HEK293 (cell line): ENCODE measurements around the gene ANKH.

ENCODE experiments used
- CTCF ChIA-PET: fragments of 350-600 bp; formaldehyde crosslinking; extraction: SDS; loops from one replicate; lab custom pipeline; 2021; ENCODE audit warnings: antibody characterized with exemption; lab: Yijun Ruan, JAX
- POLR2A ChIA-PET: fragments of 300-600 bp; formaldehyde crosslinking; extraction: SDS; loops from one replicate; lab custom pipeline; 2020; ENCODE audit warnings: antibody characterized with exemption, inconsistent platforms; lab: Yijun Ruan, JAX
- H3K27ac ChIP-seq: fragments of 200-500 bp; sonication (Bioruptor generic); 2 replicates; pipeline ENCODE4 v1.5.1; 2014; ENCODE audit warnings: low read depth, low read length, control low read depth, inconsistent platforms; ENCODE audit errors: extremely low read depth
- H3K36me3 ChIP-seq, 2 experiments: fragments of 200-500 bp in 1 of 2; sonication (Bioruptor generic) in 1 of 2; 1 replicate in 1 of 2; 2 replicates in 1 of 2; pipeline ENCODE4 v1.5.1; 2014 to 2017; ENCODE audit warnings: inconsistent platforms in 2 of 2, low read length in 2 of 2; ENCODE audit not compliant: control insufficient read depth in 2 of 2, insufficient read depth in 1 of 2
- H3K4me1 ChIP-seq: fragments of 200-500 bp; sonication (Bioruptor generic); 2 replicates; pipeline ENCODE4 v1.5.1; 2014; ENCODE audit warnings: mild to moderate bottlenecking, low read length, inconsistent platforms; ENCODE audit not compliant: control insufficient read depth, insufficient read depth
- H3K4me3 ChIP-seq: 2 replicates; pipeline ENCODE4 v1.5.1; 2011; ENCODE audit warnings: low read depth, mild to moderate bottlenecking, control low read depth, low read length, moderate library complexity
- H3K9me3 ChIP-seq: fragments of 200-500 bp; sonication (Bioruptor generic); 2 replicates; pipeline ENCODE4 v1.5.1; 2014; ENCODE audit warnings: low read depth, low read length, inconsistent platforms; ENCODE audit not compliant: control insufficient read depth, insufficient read depth
- AEBP2 ChIP-seq: fragments of 450-650 bp; formaldehyde crosslinking; IDR thresholded peaks from 2 replicates; pipeline ENCODE4 v1.5.1; 2016; ENCODE audit warnings: missing biosample characterization, missing genetic modification characterization, borderline replicate concordance
- KLF9 ChIP-seq: fragments of 450-650 bp; formaldehyde crosslinking; IDR thresholded peaks from 2 replicates; pipeline ENCODE4 v1.5.1; 2016; ENCODE audit warnings: missing biosample characterization, missing genetic modification characterization, low read depth
- PRDM6 ChIP-seq: fragments of 450-650 bp; formaldehyde crosslinking; IDR thresholded peaks from 2 replicates; pipeline ENCODE4 v1.5.1; 2017; ENCODE audit warnings: missing biosample characterization, missing genetic modification characterization
- REPIN1 ChIP-seq: fragments of 450-650 bp; formaldehyde crosslinking; IDR thresholded peaks from 2 replicates; pipeline ENCODE4 v1.5.1; 2017; ENCODE audit warnings: missing biosample characterization, missing genetic modification characterization, low read depth
- SP7 ChIP-seq: fragments of 450-650 bp; formaldehyde crosslinking; IDR thresholded peaks from 2 replicates; pipeline ENCODE4 v1.5.1; 2016; ENCODE audit warnings: missing biosample characterization, missing genetic modification characterization
- WT1 ChIP-seq: fragments of 450-650 bp; formaldehyde crosslinking; IDR thresholded peaks from 2 replicates; pipeline ENCODE4 v1.5.1; 2016; ENCODE audit warnings: missing biosample characterization, missing genetic modification characterization
- ZBTB21 ChIP-seq: fragments of 450-650 bp; formaldehyde crosslinking; IDR thresholded peaks from 2 replicates; pipeline ENCODE4 v1.5.1; 2017; ENCODE audit warnings: missing biosample characterization, missing genetic modification characterization
- ZEB2 ChIP-seq: fragments of 450-650 bp; formaldehyde crosslinking; IDR thresholded peaks from 2 replicates; pipeline ENCODE4 v1.5.1; 2016; ENCODE audit warnings: missing biosample characterization, missing genetic modification characterization
- ZFP69B ChIP-seq: fragments of 450-650 bp; formaldehyde crosslinking; IDR thresholded peaks from 2 replicates; pipeline ENCODE4 v1.5.1; 2016; ENCODE audit warnings: missing biosample characterization, missing genetic modification characterization
- ZIC2 ChIP-seq: fragments of 450-650 bp; formaldehyde crosslinking; IDR thresholded peaks from 2 replicates; pipeline ENCODE4 v1.5.1; 2016; ENCODE audit warnings: missing biosample characterization, missing genetic modification characterization
- ZNF132 ChIP-seq: fragments of 450-650 bp; formaldehyde crosslinking; IDR thresholded peaks from 2 replicates; pipeline ENCODE4 v1.5.1; 2017; ENCODE audit warnings: missing biosample characterization, missing genetic modification characterization, borderline replicate concordance
- ZNF157 ChIP-seq: fragments of 450-650 bp; formaldehyde crosslinking; IDR thresholded peaks from 2 replicates; pipeline ENCODE4 v1.5.1; 2016; ENCODE audit warnings: missing biosample characterization, missing genetic modification characterization
- ZNF16 ChIP-seq: fragments of 450-650 bp; formaldehyde crosslinking; IDR thresholded peaks from 2 replicates; pipeline ENCODE4 v1.5.1; 2016; ENCODE audit warnings: low read depth, missing biosample characterization, missing genetic modification characterization
- ZNF19 ChIP-seq: fragments of 450-650 bp; formaldehyde crosslinking; IDR thresholded peaks from 2 replicates; pipeline ENCODE4; 2016; ENCODE audit warnings: missing biosample characterization, missing genetic modification characterization, low read depth
- ZNF221 ChIP-seq: fragments of 450-650 bp; formaldehyde crosslinking; IDR thresholded peaks from 2 replicates; pipeline ENCODE4 v1.5.1; 2017; ENCODE audit warnings: missing biosample characterization, missing genetic modification characterization, borderline replicate concordance
- ZNF274 ChIP-seq, 2 experiments: fragments of 200-500 bp in 1 of 2; fragments of 450-650 bp in 1 of 2; sonication (Bioruptor generic) in 1 of 2; formaldehyde crosslinking in 1 of 2; IDR thresholded peaks; 2 replicates each; pipeline versions ENCODE4 v1.5.1 to v1.6.1; 2014 to 2016; ENCODE audit warnings: borderline replicate concordance in 1 of 2, inconsistent platforms in 1 of 2, low read length in 1 of 2, missing biosample characterization in 1 of 2, missing genetic modification characterization in 1 of 2
- ZNF280C ChIP-seq: fragments of 450-650 bp; formaldehyde crosslinking; IDR thresholded peaks from 2 replicates; pipeline ENCODE4 v1.5.1; 2016; ENCODE audit warnings: missing biosample characterization, missing genetic modification characterization
- ZNF311 ChIP-seq: fragments of 450-650 bp; formaldehyde crosslinking; IDR thresholded peaks from 2 replicates; pipeline ENCODE4 v1.5.1; 2017; ENCODE audit warnings: missing biosample characterization, missing genetic modification characterization, borderline replicate concordance
- ZNF37A ChIP-seq: fragments of 450-650 bp; IDR thresholded peaks from 2 replicates; pipeline ENCODE4 v1.5.1; 2018; ENCODE audit warnings: missing biosample characterization, missing genetic modification characterization
- ZNF391 ChIP-seq: fragments of 450-650 bp; formaldehyde crosslinking; IDR thresholded peaks from 2 replicates; pipeline ENCODE4 v1.5.1; 2016; ENCODE audit warnings: low read depth, missing biosample characterization, missing genetic modification characterization, borderline replicate concordance
- ZNF623 ChIP-seq: fragments of 450-650 bp; formaldehyde crosslinking; IDR thresholded peaks from 2 replicates; pipeline ENCODE4 v1.5.1; 2016; ENCODE audit warnings: missing biosample characterization, missing genetic modification characterization
- ZNF658 ChIP-seq: fragments of 450-650 bp; formaldehyde crosslinking; IDR thresholded peaks from 2 replicates; pipeline ENCODE4; 2016; ENCODE audit warnings: missing biosample characterization, missing genetic modification characterization
- ZNF692 ChIP-seq: fragments of 450-650 bp; formaldehyde crosslinking; IDR thresholded peaks from 2 replicates; pipeline ENCODE4 v1.5.1; 2016; ENCODE audit warnings: missing biosample characterization, missing genetic modification characterization

ANKH gene

GRCh38 chr5:14735944-14736343, 135.6 kb downstream of the ANKH start (continued):
- TF ChIP-seq ZNF274 (IDR thresholded peaks at IDR 0.05; ENCODE audit: low read length) = no peak
- no peak for TF ChIP-seq ZNF274 (tag by site-specific recombination; IDR thresholded peaks at IDR 0.05; ENCODE audit: borderline replicate concordance)
- TF ChIP-seq ZBTB21 (tag by site-specific recombination) = no peak
- TF ChIP-seq ZNF157 (tag by site-specific recombination) = no peak
- no peak for TF ChIP-seq WT1 (tag by site-specific recombination)
- no peak for TF ChIP-seq ZNF132 (tag by site-specific recombination)
- TF ChIP-seq AEBP2 (tag by site-specific recombination) = no peak
- no peak for TF ChIP-seq ZIC2 (tag by site-specific recombination)

GRCh38 chr5:14734396-14734795, 137.2 kb downstream of the ANKH start:
- Histone ChIP-seq H3K27ac (no peak overlapping the region), H3K4me3 (no peak overlapping the region), H3K9me3 (no peaks in the 10 kb centered on the region), H3K36me3 (peaks cover 0 to 4% of the 10 kb centered on the region in 2 experiments; a peak in 2 of 3 replicates), H3K4me1 (no peaks in the 10 kb centered on the region)
- POLR2A ChIA-PET = no interaction called here
- CTCF ChIA-PET = no interaction called here
- no peak for TF ChIP-seq ZEB2 (tag by site-specific recombination)
- TF ChIP-seq ZNF623 (tag by site-specific recombination) = no peak
- no peak for TF ChIP-seq KLF9 (tag by site-specific recombination)
- TF ChIP-seq ZNF37A (tag by site-specific recombination) = no peak
- TF ChIP-seq PRDM6 (tag by site-specific recombination) = no peak
- TF ChIP-seq ZNF692 (tag by site-specific recombination) = 0 out of 2 replicates have a peak, but pooled peaks have one; percentile 42
- 0 out of 2 replicates have a peak, but pooled peaks have one; percentile 40 for TF ChIP-seq ZFP69B (tag by site-specific recombination)
- no peak for TF ChIP-seq ZNF221
- no peak for TF ChIP-seq ZNF658 (tag by site-specific recombination)
- TF ChIP-seq ZNF280C (tag by site-specific recombination) = no peak
- no peak for TF ChIP-seq ZNF311
- TF ChIP-seq ZNF391 (tag by site-specific recombination) = no peak
- no peak for TF ChIP-seq ZNF16 (tag by site-specific recombination)
- no peak for TF ChIP-seq ZNF19 (tag by site-specific recombination)
- TF ChIP-seq REPIN1 = no peak
- no peak for TF ChIP-seq SP7 (tag by site-specific recombination)
